ENCODE results near the gene CRB1.

Gene CRB1

GRCh38 chr1:197366996-197367395 lies 98.9 kb downstream of the CRB1 start:
- Histone ChIP-seq H3K79me2 (ENCODE audit: insufficient read depth, low read length) (no peaks in the 10 kb centered on the region), H3K4me2 (ENCODE audit: low read length) (no peak overlapping the region), H3K4me3 (ENCODE audit: low read depth, low read length, poor library complexity, severe bottlenecking) (no peak overlapping the region), H3K4me1 (ENCODE audit: insufficient read depth, low read length, severe bottlenecking) (no peaks in the 10 kb centered on the region), H3K9me2 (ENCODE audit: low read depth, low read length) (no peaks in the 10 kb centered on the region), H3K27me3 (ENCODE audit: insufficient read depth, low read length) (no peaks in the 10 kb centered on the region), H3F3A (ENCODE audit: insufficient read depth, low read length) (no peaks in the 10 kb centered on the region), H3K36me3 (ENCODE audit: insufficient read depth, low read length) (no peaks in the 10 kb centered on the region), H3K27ac (ENCODE audit: low read depth, low read length, poor library complexity, severe bottlenecking) (no peak overlapping the region), H4K20me1 (ENCODE audit: insufficient read depth, low read length) (no peaks in the 10 kb centered on the region), H2AFZ (ENCODE audit: low read length) (no peak overlapping the region), H3K9me3 (ENCODE audit: low read length) (no peaks in the 10 kb centered on the region), H3K9ac (ENCODE audit: low read length) (no peak overlapping the region)
- TF ChIP-seq CTCF (IDR thresholded peaks at IDR 0.05; ENCODE audit: low read length): no peak
- TF ChIP-seq EZH2 (IDR thresholded peaks at IDR 0.05; ENCODE audit: borderline replicate concordance, low read length): no peak

- Histone ChIP-seq H3K27ac (ENCODE audit: low read depth, low read length, poor library complexity, severe bottlenecking) (no peak overlapping the region), H3K79me2 (ENCODE audit: insufficient read depth, low read length) (no peaks in the 10 kb centered on the region), H3F3A (ENCODE audit: insufficient read depth, low read length) (no peaks in the 10 kb centered on the region), H3K9me3 (ENCODE audit: low read length) (no peaks in the 10 kb centered on the region), H3K36me3 (ENCODE audit: insufficient read depth, low read length) (no peaks in the 10 kb centered on the region), H3K27me3 (ENCODE audit: insufficient read depth, low read length) (no peaks in the 10 kb centered on the region), H3K9ac (ENCODE audit: low read length) (no peak overlapping the region), H3K4me2 (ENCODE audit: low read length) (no peak overlapping the region), H3K4me1 (ENCODE audit: insufficient read depth, low read length, severe bottlenecking) (no peaks in the 10 kb centered on the region), H4K20me1 (ENCODE audit: insufficient read depth, low read length) (no peaks in the 10 kb centered on the region), H2AFZ (ENCODE audit: low read length) (no peak overlapping the region), H3K4me3 (ENCODE audit: low read depth, low read length, poor library complexity, severe bottlenecking) (no peak overlapping the region), H3K9me2 (ENCODE audit: low read depth, low read length) (no peaks in the 10 kb centered on the region)
- no peak for TF ChIP-seq CTCF (IDR thresholded peaks at IDR 0.05; ENCODE audit: low read length)
- no peak for TF ChIP-seq EZH2 (IDR thresholded peaks at IDR 0.05; ENCODE audit: borderline replicate concordance, low read length)
These were observed 99.6 kb downstream of the CRB1 start for GRCh38 chr1:197367627-197368026.

GRCh38 chr1:197374428-197374827 lies 106.4 kb downstream of the CRB1 start:
- Histone ChIP-seq H4K20me1 (ENCODE audit: insufficient read depth, low read length) (no peaks in the 10 kb centered on the region), H3K27me3 (ENCODE audit: insufficient read depth, low read length) (no peaks in the 10 kb centered on the region), H3K4me1 (ENCODE audit: insufficient read depth, low read length, severe bottlenecking) (no peaks in the 10 kb centered on the region), H3K9ac (ENCODE audit: low read length) (no peak overlapping the region), H3F3A (ENCODE audit: insufficient read depth, low read length) (no peaks in the 10 kb centered on the region), H3K9me2 (ENCODE audit: low read depth, low read length) (no peaks in the 10 kb centered on the region), H3K4me3 (ENCODE audit: low read depth, low read length, poor library complexity, severe bottlenecking) (no peak overlapping the region), H3K9me3 (ENCODE audit: low read length) (no peaks in the 10 kb centered on the region), H3K36me3 (ENCODE audit: insufficient read depth, low read length) (no peaks in the 10 kb centered on the region), H3K79me2 (ENCODE audit: insufficient read depth, low read length) (no peaks in the 10 kb centered on the region), H3K4me2 (ENCODE audit: low read length) (no peak overlapping the region), H3K27ac (ENCODE audit: low read depth, low read length, poor library complexity, severe bottlenecking) (no peak overlapping the region), H2AFZ (ENCODE audit: low read length) (no peak overlapping the region)
- TF ChIP-seq EZH2 (IDR thresholded peaks at IDR 0.05; ENCODE audit: borderline replicate concordance, low read length): no peak
- no peak for TF ChIP-seq CTCF (IDR thresholded peaks at IDR 0.05; ENCODE audit: low read length)

Measured in OCI-LY1 (cell line).